ENCODE data around the gene BCL2L1. TPM values are rescaled to one million over a fixed set of nuclear protein-coding genes. Genes with fewer than 3 reads are reported as not detected.

Gene BCL2L1
- polyA plus RNA-seq, 10 donors: 25.7 to 59.9 (median 37.6) TPM

DNA sequence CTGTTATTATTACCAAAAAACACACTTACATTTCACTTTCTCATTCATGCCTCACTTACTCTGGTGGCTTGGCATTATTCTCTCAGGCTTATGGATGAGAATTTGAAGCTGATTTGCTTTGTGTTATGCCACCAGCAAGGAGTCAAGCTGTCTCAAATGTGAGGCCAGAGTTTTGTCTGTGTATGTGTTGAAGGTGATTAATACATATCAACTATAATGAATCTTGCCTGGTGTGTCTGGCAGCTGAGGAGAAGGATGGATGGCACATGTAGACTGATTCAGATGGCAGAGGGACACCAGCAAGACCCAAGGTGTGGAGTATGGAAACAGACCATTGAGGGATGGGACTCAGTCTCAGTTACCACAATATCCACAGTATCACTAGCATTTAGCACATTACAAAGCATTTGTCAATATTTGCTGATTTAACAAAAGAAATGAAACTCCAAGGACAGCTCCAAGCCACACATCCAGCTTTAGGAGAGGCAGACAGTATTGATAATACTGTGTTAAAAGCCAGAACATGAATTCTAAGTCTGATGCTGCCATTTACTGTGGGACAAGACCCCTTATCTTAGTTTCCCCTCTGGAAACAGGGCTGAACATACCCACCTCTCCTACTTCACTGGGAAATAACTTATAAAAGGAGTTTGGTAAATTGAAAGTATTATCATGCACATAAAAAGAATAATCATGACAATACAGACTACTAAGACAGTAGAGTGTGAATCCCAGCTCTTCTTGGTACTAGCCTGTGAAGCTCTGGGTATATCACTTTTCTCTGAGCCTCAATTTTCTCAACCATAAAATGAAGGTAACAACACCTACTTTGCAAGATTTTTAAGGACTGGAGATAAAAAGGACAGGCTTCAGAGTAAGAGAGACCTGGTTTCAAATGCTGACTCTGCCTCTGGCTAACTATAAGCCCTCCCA is 11.2 kb downstream of the BCL2L1 start:
- no peak for DNase-seq

DNA sequence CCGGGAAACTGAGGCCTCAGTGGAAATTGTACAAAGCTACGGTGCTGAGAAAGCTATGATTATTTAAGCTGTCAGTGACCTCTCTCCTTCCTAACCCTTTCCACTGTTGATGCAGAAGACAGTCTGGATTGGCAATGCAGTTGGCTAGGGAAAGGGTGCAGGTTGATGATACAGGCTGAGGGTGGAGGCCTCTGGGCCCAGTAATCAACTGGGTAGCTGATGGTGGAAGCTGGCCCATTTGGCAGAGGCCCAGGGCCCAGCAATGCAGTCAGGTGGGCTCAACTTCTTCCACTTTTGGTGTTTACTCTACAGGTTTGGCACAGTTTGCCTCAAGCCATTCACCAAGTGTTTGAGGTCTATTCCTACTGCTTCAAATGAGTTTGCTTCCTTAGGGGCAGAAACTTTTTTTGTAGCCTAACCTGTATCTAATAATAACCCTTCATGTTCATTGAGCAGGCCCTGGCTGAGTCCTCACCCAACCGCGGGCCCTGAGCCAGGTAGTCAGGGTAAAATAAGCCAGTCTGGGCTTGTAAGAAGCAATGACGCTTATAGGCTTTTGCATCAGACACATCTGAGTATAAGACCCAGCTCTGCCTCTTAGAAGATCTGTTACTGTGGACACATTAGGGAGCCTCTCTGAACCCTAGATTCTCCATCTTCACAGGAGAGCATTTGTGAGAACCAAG is 12.1 kb downstream of the BCL2L1 start:
- no peak for DNase-seq

DNA sequence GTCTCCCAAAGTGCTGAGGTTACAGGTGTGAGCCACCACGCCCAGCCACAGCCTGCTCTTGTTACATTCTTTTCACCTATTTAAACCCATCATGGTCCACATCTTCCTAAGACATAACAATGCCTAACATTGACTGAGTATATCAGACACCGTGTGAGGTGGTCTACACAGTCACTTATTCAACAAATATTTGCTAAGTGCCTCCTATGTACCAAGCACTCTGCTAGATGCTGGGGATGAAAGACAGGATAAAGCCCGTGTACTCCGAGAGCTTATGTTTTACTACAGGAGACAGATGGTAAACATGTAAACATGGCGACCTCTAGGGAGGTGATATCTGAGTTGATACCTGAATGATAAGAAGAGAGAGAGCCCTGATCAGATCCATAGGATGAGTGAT is 12.7 kb downstream of the BCL2L1 start:
- DNase-seq: no peak

DNA sequence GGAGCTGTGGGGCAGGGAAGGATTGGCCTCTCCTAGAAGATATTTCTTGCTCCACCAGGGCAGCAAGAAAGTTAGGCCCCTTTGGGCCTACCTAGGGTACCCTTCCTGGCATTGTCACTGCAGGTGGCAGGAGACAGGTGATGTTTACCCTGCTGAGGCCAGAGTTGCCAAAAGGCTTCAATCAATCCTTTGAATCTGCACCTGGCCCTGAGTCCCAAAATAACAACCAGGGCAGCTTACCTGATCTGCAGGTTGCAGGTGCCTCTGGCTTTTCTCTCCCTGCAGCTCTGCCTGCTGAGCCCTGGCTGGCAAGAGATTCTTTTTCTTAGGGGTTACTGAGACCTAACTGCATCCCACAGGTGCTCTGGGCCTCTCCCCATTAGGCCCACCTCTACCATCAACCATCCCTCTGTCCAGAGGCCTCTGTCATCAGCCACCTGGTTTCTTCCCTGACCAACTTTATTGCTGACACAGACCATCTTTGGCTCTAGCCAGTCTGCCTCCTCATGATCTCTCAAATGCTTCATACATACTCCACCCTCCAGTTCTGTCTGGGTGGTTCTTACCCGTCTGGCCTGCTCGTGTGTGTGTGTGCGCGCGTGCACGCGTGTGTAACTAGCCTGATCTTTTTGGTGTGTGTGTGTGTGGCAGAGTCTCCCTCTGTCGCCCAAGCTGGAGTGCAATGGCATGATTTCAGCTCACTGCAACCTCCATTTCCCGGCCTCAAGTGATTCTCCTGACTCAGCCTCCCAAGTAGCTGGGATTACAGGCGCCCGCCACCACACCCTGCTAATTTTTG is 13.7 kb downstream of the BCL2L1 start:
- no peak for DNase-seq

DNA sequence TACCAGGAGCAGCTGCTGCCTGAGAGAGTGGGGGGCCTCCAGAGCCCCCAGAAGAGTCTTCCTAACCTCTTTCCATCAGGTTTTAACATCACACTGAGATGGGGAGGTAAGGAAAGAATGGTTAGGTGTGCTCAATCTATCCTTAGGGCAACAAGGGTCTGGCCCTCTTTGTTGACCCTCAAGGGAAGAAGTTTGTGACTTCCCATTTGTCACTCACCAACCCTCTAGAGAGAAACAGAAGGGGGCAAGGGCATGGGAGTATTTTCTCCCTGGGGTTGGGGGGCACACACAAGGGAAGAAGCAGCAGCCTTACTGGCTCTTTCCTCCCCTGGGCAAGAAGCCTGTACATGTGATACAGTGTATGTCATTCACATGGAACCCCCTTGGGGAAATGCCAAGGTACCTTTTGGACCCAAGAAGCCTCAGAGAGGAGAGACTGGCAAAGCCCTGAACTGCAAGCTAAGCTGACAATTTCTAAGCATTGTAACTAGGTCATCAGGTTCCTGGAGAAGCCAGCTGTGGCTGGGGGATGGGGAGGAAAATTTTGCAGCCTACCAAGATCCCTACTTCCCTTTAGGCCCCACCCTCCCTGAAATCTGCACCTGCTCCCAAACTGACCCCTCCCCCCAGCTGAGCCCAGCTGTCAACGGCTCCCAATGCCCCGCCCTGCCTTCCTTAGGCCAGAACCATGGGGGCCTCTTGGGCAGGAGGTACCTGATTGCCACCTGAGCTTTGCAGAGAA is 14.5 kb downstream of the BCL2L1 start:
- peak; percentile 51 to 79 (median 65) for DNase-seq

DNA sequence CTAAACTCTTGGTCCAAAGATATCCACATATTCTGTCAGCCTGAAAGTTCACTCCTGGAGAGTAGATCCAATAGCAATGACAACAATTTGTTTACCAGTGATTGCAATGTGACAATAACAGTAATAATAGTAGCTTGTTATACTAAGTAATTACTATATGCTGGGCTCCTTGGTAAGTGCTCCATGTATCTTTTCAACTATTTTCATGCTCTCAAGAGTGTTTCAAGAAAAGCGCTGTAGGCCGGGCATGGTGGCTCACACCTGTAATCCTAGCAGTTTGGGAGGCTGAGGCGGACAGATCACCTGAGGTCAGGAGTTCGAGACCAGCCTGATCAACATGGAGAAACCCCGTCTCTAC is 15.4 kb downstream of the BCL2L1 start:
- DNase-seq: no peak

DNA sequence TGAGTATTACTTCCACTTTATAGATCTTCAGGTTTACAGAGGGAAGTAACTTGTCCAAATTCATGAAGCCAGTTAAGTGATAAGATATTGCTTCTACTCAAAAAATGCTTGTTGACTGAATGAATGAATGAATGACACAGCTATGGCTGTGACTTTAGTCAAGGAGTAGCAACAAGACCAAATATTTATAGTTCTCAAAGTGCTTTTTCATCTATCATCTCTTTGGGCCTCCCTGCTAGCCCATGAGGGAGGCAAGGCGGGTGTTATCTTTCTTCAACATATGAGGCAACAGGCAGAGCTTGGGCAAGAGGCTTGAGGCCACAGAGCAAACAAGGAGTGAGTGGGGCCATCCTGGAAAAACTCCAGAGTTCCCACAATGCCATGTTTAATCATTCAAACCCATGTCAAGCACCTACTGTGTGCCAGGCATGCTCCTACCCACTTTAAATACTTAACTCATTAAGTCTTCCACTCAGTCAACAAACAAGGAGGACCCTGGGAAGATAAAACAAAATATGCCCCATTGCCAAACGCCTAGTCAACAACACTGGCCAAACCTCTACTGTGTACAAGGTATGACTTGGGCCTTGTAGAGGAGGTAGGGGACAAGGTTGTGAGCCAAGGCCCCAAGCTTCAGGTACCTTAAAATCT is 15.9 kb downstream of the BCL2L1 start:
- peak in 1 of 3 donors; percentile 4 for DNase-seq

DNA sequence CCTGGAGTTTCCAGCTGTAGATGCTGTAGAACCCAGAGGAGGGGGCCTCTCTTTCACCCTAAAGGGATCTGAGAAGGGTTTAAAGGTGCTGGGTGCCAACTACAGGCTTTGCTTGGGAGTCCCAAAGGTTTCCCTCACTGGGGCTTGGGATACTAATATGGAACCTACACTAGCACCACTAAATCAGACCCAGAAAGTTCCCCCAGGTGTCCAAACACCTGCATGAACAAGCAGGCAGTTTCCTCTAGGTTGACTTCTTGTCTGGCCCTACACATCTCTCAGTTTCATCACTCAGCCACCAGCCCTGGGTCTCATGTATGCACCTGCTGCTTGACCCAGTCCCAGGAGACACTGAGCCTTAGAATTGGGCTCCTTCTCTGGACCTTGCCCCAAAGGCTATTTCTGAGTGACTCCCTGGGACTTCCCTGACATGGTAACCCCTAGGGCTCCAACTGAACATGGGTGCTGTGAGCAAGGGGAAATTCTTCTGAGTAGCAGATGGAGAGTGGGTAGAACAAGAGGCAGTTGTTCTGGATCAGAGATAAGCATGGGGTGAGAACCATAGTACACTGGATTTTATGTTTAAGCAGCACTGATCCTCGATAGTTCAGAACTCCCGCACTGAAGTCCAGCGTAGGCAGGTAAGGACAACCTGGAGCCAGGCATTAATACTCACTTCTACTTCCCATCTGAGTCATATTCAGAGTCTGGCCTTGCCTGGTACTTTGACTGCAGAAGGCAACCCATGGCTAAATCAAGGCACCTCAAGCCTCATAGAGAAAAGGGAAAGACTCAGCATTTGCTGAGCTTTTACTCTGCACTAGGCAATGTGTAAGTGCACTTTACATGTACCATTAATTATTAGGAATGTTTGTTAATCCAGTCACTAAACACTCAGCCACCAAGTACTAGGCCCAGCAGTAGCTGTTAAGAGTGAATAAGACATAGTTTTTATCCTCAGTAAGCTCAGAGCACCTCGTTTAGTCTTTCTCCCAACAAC is 16.8 kb downstream of the BCL2L1 start:
- DNase-seq: peak in 1 of 3 donors; percentile 1

DNA sequence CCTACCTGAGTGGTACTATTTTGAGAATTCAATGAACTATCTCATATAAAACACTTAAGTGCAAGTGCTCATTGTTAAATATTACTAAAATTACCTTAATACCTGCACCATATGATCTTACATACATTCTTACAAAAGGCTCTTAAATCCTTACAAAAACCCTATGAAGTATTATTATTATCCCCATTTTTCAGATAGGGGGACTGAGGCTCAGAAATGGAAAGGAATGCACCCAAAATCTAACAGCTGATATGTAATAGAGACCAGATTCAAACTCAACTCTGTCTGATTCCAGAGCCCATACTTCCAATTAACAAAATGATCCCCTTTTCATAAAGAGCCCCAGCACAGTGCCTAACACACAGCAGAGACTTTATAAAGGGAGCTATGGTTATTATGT is 17.5 kb downstream of the BCL2L1 start:
- DNase-seq: no peak

DNA sequence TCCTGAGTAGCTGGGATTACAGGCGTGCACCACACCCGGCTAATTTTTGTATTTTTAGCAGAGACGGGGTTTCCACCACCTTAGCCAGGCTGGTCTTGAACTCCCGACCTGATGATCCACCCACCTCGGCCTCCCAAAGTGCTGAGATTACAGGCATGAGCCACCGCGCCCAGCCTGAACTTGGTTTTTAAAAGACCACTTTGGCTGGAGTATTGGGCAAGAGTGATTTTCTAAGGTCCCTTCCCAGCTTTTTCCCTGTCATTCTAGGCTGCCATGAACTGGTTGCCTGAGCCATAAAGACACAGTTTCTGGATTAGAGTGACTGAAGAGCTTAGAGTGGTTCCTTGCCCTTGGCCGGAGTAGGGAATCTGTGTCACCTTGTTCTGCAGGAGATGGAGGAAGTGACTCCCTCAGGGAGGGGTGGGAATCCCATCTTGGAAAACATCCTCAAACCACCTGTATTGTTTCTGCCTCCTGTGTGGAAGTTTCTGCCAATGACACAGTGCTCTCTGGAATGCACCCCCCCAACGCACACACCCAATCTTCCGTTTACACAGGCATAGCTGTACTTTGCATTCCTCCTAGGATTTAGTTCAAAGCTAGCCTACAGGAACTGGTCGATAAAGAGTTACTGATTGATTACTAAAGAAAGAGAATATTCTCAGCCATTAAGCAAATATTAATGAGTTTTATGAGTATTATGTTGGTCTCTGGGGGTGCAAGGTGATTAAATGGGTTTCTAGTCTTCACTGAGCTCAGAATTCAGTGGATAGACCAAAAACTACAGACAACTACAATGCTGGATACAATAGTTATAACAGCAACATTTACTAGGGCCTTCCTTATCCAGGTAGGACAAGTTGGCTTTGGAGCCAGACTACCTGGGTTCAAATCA is 18.2 kb downstream of the BCL2L1 start:
- peak in 1 of 3 donors; percentile 14 for DNase-seq

DNA sequence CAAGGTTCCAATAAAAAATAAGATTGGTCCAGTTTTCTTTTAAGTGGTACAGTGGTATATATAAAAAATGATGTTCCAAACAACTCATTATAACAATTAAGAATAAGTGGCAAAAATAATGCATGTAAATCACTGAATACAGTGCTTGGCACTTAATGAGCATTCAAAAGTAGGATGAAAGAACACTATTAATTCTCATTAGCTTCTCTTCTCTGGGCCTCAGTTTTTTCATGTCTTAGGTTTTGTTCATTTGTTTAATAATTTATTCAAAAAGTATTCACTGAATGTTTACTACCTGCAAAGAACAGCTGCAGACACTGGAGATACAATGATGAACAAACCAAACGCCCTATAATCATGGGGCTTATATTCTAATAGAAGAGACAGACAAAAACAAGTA is 21.1 kb downstream of the BCL2L1 start:
- DNase-seq: no peak

DNA sequence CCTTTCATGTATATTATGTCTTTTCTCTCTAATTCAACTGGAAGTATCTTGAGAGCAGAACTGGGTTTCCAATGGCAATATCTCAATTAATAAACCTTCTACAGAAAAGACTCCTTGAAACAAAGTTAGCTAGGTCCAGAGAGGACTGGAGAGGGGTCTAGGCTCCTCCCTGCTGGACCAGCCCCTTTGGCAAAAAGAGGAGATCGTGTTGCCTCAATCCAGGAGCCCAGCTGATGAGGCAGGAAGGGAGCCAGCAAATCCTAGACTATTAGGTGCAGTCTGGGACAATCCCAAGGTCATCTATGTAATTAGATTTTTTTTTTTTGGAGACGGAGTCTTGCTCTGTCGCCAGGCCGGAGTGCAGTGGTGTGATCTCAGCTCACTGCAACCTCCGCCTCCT is 21.9 kb downstream of the BCL2L1 start:
- no peak for DNase-seq

DNA sequence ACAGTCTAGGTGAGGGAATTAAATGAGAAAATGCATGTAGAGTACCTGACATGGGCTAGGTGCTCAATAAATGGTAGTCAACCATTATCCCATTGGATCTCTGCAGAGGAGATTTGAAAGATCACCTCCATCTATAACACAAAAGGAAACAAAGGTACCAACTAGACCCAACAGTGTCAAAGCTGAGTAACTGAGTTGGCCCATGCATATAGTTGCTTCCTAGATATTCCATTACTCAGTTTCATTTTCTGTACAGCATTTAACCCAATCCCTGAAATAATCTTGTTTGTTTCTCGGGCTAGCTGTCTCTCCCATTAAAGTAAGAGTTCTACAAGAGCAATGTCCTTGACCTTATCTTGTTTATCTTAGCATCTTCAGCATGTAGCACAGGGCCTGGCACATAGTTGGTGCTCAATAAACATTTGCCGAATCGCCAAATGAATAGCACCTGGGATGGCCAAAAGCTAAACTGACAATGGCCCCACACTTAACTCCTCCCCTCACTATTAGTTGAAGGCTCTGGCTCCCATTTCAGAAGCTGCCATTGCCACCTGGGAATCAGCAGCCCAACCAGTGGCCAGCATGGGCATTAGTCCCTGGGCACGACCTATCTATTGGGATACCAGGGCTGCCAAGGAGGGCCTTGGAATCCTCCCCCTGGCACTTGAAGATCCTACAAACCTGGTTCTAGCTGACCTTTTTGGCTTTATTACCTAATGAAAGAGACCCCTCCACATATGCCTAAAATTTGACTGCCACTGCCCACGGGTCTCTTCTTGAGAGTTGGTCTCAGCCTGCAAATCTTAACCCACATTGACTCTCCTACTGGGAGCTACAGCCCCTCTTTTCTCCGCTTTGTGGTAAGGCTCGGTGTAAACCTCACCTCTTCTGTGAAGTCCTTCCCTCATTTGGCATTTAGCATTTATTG is 22.6 kb downstream of the BCL2L1 start:
- no peak for DNase-seq

DNA sequence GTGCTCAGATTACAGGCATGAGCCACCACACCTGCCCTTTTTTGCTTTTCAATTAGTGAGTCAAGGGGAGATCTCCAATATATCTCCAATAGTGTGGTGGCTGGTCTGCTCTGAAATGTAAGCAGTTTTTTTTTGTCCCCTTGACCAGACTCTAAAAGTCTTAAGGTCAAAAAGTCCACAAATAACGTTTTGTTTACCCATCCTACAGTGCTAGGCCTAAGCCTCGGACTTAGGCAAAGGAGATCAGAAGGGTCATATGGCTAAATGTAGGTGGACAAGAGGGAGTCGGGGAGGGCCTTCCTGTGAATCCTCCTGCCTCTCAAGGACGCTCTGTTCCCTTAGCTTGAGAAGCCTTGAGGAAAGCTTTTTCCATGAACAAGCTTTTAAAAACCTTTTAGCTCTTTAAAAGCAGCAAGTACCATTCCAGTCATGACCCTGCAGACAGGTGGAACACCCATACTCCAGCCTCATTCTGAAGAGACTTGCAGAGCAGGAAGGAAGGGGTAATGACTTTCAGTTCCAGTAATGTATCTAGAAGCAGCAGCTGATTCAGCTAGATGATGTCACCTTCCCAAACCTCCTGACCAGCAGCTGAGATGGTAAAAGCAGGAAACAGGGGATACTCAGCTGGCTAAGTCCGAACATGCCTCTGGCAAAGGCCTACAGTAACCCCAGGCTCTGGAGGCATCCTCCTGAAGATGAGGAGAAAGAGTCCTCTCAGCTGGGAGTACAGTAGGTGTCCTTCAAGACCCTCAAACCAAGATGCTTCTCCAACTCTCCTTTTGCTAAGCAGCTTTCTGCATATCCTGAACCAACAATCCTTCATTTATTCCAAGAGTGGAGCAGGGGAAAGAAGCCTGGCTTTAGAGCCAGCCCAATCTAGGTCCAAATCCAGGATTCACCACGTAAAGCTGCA is 23.6 kb downstream of the BCL2L1 start:
- peak; percentile 79 to 90 (median 81) for DNase-seq

DNA sequence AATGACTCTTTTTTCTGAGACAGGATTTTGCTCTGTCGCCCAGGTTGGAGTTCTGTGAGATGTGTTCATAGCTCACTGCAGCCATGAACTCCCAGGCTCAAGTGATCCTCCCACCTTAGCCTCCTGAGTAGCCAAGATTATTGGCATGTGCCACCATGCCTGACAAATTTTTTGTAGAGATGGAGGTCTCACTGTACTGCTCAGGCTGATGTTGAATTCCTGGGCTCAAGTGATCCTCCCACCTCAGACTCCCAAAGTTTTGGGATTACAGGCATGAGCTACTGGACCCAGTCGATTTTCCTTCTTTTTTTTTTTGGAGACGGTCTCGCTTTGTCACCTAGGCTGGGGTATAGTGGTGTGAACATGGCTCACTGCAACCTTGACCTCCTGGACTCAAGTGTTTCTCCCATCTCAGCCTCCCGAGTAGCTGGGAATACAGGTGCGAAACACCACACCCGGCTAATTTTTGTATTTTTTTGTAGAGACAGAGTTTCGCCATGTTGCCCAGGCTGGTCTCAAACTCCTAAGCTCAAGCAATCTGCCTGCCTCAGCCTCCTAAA is 24.3 kb downstream of the BCL2L1 start:
- no peak for DNase-seq
